ENCODE measurements around the gene CFAP69. TPM values are rescaled to one million over a fixed set of nuclear protein-coding genes. Genes with fewer than 3 reads are reported as not detected.

The CFAP69 gene
- total RNA-seq, 1 donor from 2014 or later: 0.85 TPM

DNA sequence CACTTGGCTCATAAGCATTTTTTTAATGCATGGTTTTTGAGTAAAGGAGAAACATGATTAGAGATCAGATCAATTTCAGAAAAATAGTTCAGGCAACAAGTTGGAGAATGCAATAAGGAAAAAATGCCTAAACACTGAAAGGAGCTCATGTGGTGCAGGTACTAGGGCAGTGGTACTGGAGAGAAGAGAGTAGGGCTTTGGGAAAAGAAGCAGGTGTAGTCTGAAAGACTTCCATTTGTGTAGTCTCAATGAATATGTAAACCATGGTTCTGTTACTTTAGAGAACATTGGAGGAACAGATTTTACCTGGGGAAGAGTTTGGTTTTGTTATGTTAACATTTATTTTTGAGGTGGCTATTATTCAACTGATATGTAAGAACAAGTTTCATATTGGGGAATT is 107.0 kb downstream of the CFAP69 start:
- no peak for TF ChIP-seq CTCF (IDR thresholded peaks at IDR 0.05)
- peaks cover 3 to 6% of the 10 kb centered on the region in 2 donors for H3K4me1 ChIP-seq
- no peak for DNase-seq (ENCODE audit: low spot score in 2 of 2)
- no peak overlapping the region for H3K4me3 ChIP-seq
- no peaks in the 10 kb centered on the region for H3K27me3 ChIP-seq
- H3K36me3 ChIP-seq: peaks cover 13 to 37% of the 10 kb centered on the region in 2 donors
- H3K27ac ChIP-seq: no peak overlapping the region
- no peaks in the 10 kb centered on the region for H3K9me3 ChIP-seq
- intact Hi-C loops (cut with DNase I): no loop called here

Other genes starting within 250 kb of the CFAP69 start
- gene STEAP1, start 90.7 kb upstream of the CFAP69 start, total RNA-seq: 2.1 TPM
- gene STEAP2, start 33.4 kb upstream of the CFAP69 start, total RNA-seq: 18.7 TPM
- gene FAM237B, start 76.1 kb downstream of the CFAP69 start, total RNA-seq: not detected
- gene GTPBP10, start 101.5 kb downstream of the CFAP69 start, total RNA-seq: 4.5 TPM
- gene CLDN12, start 158.3 kb downstream of the CFAP69 start, total RNA-seq: 55.3 TPM
- not detected for gene PTTG1IP2, start 224.5 kb downstream of the CFAP69 start, total RNA-seq